NCI-H2081 (cell line): ENCODE data around the gene SPANXN4.

Experiments
- DNase-seq, 2 experiments: peaks; one replicate each; lab custom pipeline; 2025; lab: John Stamatoyannopoulos, UW

Gene SPANXN4

DNA sequence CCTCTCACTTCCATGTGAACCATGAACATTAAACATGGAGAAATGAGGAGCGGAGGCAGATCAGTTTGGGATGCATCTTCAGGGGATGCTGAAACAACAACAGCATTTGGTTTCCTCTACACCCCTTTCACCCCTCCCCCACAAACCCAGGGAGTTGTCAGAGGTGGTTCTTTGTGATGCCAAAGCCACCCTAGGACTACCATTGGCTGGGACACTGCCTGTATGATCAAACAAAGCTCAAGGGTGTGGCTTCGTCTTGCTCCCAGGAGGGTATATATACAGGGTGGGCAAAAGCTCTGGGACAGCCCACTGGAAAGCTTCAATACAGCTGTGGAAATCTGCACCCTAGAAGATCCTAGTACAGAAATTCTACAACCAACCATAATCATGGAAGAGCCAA lies at the start of gene SPANXN4:
Gene SPANXN4, plus strand, starts transcription at position 301 of the 400 bp plus-strand sequence. Its CDS starts 87 bp downstream, at position 388.
- no peak for DNase-seq

DNA sequence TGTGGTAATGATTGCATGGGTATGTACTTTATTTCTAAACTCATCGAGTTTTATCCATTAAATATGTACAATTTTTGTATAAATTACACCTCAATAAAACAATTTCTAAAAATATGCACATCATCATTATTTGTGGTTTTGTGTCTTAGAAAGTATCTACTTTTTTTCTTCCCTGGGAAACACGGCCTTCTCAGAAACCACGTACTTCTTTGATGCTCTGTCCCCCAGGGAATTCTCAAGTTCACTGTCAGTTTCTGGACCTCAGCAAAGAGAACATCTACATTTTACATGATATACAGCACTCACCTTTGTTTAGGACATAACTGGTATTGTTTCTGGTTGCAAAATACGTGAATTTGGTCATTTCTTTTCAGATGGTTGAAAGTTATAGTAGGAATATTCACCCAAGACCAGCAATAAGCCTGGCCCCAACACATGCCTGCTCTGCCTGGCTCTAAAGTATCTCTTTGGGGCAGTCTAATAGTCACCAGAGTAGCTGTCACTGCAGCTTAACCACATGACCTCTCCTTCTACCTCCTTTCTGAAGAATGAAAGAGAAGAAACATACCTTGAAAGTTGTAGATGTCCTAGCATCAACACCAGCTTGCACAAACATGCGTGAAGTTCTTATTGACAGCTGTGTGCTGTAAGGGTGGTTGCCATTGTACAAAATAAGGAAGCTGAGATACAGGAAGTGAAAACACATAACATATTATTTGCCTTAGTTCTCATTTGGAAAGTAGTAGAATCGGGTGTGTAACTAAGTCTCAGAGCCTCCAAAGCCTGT lies 48.4 kb upstream of the SPANXN4 start:
- DNase-seq = no peak

GRCh38 chrX:142978130-142978684 lies 47.5 kb upstream of the SPANXN4 start:
- no peak for DNase-seq

DNA sequence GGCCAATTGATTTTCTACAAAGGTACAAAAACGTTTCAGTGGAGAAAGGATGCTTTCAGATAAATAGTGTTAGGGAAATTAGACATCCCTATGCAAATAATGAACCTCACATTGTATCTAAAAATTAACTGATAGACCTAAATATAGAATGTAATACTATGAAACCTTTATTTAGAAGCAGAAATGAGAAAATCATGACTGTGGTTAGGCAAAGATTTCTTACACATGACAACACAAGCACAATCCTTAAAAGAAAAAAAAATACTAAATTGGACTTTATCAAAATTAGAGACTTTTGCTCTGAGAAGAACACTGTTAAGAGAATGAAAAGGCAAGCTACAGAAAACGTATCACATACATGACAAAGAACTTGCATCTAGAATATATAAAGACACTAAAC lies 43.0 kb upstream of the SPANXN4 start:
- no peak for DNase-seq

DNA sequence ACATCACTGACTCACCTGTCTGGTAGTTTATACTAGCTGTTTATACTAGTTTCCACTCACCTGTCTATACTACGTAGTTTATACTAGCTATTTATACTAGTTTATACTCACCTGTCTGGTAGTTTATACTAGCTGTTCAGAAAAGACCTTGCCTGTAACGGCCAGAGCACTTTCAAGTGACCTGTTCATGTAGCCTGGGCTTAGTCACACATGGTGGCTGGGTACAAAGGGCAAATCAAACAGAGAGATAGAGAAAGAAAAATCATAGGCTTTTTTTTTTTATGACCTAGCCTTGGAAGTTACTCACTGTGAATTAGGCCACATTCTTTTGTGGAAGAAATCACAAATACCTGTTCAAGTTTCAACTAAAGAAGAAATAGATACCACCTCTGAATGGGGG lies 30.7 kb upstream of the SPANXN4 start:
- no peak for DNase-seq

GRCh38 chrX:142998447-142999198 lies 27.1 kb upstream of the SPANXN4 start:
- DNase-seq = no peak

GRCh38 chrX:142999199-142999701 lies 26.5 kb upstream of the SPANXN4 start:
- DNase-seq = no peak

DNA sequence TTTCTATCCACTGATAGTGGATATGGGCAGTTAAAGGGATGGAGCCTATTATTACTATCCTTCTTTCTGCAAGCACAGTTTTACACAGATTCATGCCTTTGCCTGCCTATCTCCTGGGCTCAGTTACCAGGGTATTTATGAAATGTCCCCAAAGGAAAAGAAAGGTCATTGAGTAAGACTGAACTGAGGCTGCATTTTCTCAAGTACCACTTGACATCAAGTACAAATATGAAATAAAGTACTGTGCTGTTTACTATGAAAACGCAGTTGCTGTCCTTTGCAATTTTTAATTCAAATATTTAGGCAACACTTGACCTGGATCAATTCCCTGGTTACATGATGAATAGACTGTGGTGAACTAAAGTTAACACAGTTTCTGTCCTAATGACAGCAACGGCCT lies 23.5 kb upstream of the SPANXN4 start:
- DNase-seq = no peak

DNA sequence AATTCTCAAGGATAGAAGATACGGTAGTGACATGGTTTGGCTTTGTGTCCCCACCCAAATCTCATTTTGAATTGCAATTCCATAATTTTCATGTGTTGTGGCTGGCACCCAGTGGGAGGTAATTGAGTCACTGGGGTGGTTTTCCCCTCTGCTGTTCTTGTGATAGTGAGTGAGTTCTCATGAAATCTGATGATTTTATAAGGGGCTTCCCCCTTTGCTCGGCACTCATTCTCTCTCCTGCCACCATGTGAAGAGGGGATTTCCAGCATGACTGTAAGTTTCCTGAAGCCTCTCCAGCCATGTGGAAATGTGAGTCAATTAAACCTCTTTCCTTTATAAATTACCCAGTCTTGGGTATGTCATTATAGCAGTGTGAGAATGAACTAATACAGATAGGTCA lies 8.5 kb upstream of the SPANXN4 start:
- no peak for DNase-seq

- DNase-seq = no peak
These were observed 1.5 kb downstream of the SPANXN4 start for GRCh38 chrX:143027275-143027674.

GRCh38 chrX:143047511-143047910 lies 21.8 kb downstream of the SPANXN4 start:
- DNase-seq = no peak

GRCh38 chrX:143058120-143058519 lies 32.4 kb downstream of the SPANXN4 start:
- peak; percentile 80 to 93 for DNase-seq

DNA sequence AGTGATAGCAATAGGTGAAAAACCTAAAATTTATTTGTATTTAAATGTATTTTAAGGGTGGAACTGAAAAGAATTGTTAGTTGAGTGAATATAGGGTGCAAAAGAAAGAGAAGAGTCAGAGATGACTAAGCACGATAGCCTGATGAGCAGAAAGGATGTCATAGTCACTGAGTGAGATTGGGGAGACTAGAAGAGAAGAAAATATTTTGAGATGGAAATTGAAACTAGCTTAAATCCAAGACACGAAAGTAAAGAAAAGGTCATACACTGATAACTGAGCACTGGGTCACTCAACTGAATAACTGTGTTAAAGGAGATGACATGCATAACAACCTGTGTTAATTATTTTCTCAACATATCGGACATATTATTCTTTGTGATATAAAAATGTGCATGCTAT lies 55.5 kb downstream of the SPANXN4 start:
- DNase-seq = no peak

DNA sequence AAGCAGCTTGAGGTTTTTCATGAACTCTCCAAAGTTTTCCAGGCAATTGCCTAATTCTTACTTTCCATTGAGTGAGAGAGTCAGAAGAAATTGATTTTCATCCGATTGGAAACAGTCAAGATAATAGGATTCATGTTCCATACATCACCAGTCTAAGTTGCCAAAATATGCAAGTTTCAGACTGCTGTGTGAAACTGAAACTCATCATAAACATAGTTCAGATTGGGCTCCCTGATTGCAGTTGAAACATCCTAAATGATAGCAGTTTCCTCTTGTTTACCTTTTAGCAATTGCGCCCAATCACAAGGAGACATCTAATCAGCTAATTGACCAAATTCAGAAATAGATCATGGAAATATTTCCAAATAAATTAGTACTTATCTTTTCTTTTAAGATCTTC lies 56.8 kb downstream of the SPANXN4 start:
- no peak for DNase-seq
